IMR-90 (cell line): ENCODE data around the gene CHL1. TPM values are rescaled to one million over a fixed set of nuclear protein-coding genes. Genes with fewer than 3 reads are reported as not detected.

ENCODE experiments used
- ATAC-seq: fragments of 200-7000 bp; cut with Tn5 transposase; 2 replicates; pipeline ENCODE4 v1.9.1; 2020; ENCODE audit warnings: low read depth, mild to moderate bottlenecking, moderate library complexity
- BruUV-seq: library from RNA; stranded (reverse); fragments of 400-500 nt; replicated peaks from 2 replicates; lab custom pipeline; 2021; lab: Mats Ljungman, UMichigan
- CTCF ChIA-PET: fragments of 300-600 bp; formaldehyde crosslinking; extraction: SDS; loops from one replicate; lab custom pipeline; 2021; ENCODE audit warnings: antibody characterized with exemption; lab: Yijun Ruan, JAX
- POLR2A ChIA-PET: fragments of 300-600 bp; sonication (Branson Sonifier 250); formaldehyde crosslinking; loops from one replicate; lab custom pipeline; 2022; ENCODE audit warnings: antibody characterized with exemption; ENCODE audit not compliant: unreplicated experiment; lab: Charles Lee
- DNase-seq: peaks from one replicate; pipeline ENCODE4 v3.0.0; 2013
- H2AFZ ChIP-seq: replicated peaks from 2 replicates; pipeline ENCODE3; 2013; ENCODE audit warnings: low read length, mild to moderate bottlenecking; ENCODE audit not compliant: poor library complexity
- H2AK5ac ChIP-seq: 2 replicates; pipeline ENCODE4 v1.6.1; 2013; ENCODE audit warnings: low read depth, low read length, inconsistent platforms
- H2AK9ac ChIP-seq: replicated peaks from 2 replicates; pipeline ENCODE3; 2013; ENCODE audit warnings: mild to moderate bottlenecking, low read depth, low read length, moderate library complexity; ENCODE audit not compliant: poor library complexity
- H2BK120ac ChIP-seq: 2 replicates; pipeline ENCODE4 v1.6.1; 2013; ENCODE audit warnings: low read depth, low read length, inconsistent platforms
- H2BK15ac ChIP-seq: 3 replicates; pipeline ENCODE4 v1.6.1; 2013; ENCODE audit warnings: low read depth, low read length, inconsistent platforms
- H2BK20ac ChIP-seq: 2 replicates; pipeline ENCODE4 v1.6.1; 2013; ENCODE audit warnings: low read depth, mild to moderate bottlenecking, inconsistent platforms, low read length, moderate library complexity
- H2BK5ac ChIP-seq: 2 replicates; pipeline ENCODE4 v1.6.1; 2013; ENCODE audit warnings: mild to moderate bottlenecking, low read depth, low read length, inconsistent platforms; ENCODE audit not compliant: poor library complexity, severe bottlenecking
- H3K14ac ChIP-seq: replicated peaks from 2 replicates; pipeline ENCODE4 v1.6.1; 2013; ENCODE audit warnings: low read depth, low read length, inconsistent platforms
- H3K18ac ChIP-seq: 2 replicates; pipeline ENCODE4 v1.6.1; 2013; ENCODE audit warnings: low read depth, low read length, control low read depth
- H3K23ac ChIP-seq: 2 replicates; pipeline ENCODE4 v1.6.1; 2013; ENCODE audit warnings: low read depth, low read length, inconsistent platforms
- H3K27ac ChIP-seq: 2 replicates; pipeline ENCODE4 v1.5.1; 2013; ENCODE audit warnings: mild to moderate bottlenecking, control low read depth, low read length; ENCODE audit not compliant: insufficient read depth
- H3K27me3 ChIP-seq: 2 replicates; pipeline ENCODE4 v1.6.1; 2013; ENCODE audit warnings: low read length; ENCODE audit not compliant: control insufficient read depth, insufficient read depth
- H3K36me3 ChIP-seq: 2 replicates; pipeline ENCODE4 v1.6.1; 2013; ENCODE audit warnings: low read length, mixed read lengths; ENCODE audit not compliant: control insufficient read depth, insufficient read depth
- H3K4ac ChIP-seq: 2 replicates; pipeline ENCODE4 v1.6.1; 2013; ENCODE audit warnings: low read depth, low read length, inconsistent platforms
- H3K4me1 ChIP-seq: 2 replicates; pipeline ENCODE4 v1.6.1; 2013; ENCODE audit warnings: low read length, mixed read lengths; ENCODE audit not compliant: control insufficient read depth, insufficient read depth
- H3K4me2 ChIP-seq: 2 replicates; pipeline ENCODE4 v1.6.1; 2013; ENCODE audit warnings: low read depth, mild to moderate bottlenecking, control low read depth, low read length, moderate library complexity
- H3K4me3 ChIP-seq: 2 replicates; pipeline ENCODE4 v1.5.1; 2013; ENCODE audit warnings: low read depth, mild to moderate bottlenecking, control low read depth, low read length, moderate library complexity; ENCODE audit not compliant: insufficient read depth
- H3K56ac ChIP-seq: 2 replicates; pipeline ENCODE4 v1.6.1; 2013; ENCODE audit warnings: low read length, inconsistent platforms; ENCODE audit not compliant: insufficient read depth; ENCODE audit errors: extremely low read depth
- H3K79me1 ChIP-seq, 2 experiments: 2 replicates each; pipeline ENCODE4 v1.6.1; 2013; ENCODE audit warnings: low read length in 2 of 2, inconsistent platforms in 1 of 2, low read depth in 1 of 2
- H3K9ac ChIP-seq: 2 replicates; pipeline ENCODE4 v1.6.1; 2013; ENCODE audit warnings: low read depth, low read length, control low read depth
- H3K9me1 ChIP-seq: 2 replicates; pipeline ENCODE4 v1.6.1; 2013; ENCODE audit warnings: low read length, inconsistent platforms; ENCODE audit not compliant: insufficient read depth
- H3K9me3 ChIP-seq: 2 replicates; pipeline ENCODE4 v1.6.1; 2013; ENCODE audit warnings: low read length; ENCODE audit not compliant: control insufficient read depth, insufficient read depth
- H4K20me1 ChIP-seq: 2 replicates; pipeline ENCODE4 v1.6.1; 2013; ENCODE audit warnings: low read length, inconsistent platforms; ENCODE audit not compliant: insufficient read depth
- H4K5ac ChIP-seq: 2 replicates; pipeline ENCODE4 v1.6.1; 2013; ENCODE audit warnings: mild to moderate bottlenecking, low read depth, low read length, control low read depth
- H4K8ac ChIP-seq, 2 experiments: 2 replicates each; pipeline ENCODE4 v1.6.1; 2013; ENCODE audit warnings: low read depth in 2 of 2, low read length in 2 of 2, control low read depth in 1 of 2, inconsistent platforms in 1 of 2
- H4K91ac ChIP-seq: 2 replicates; pipeline ENCODE4 v1.6.1; 2013; ENCODE audit warnings: low read depth, low read length, inconsistent platforms; ENCODE audit not compliant: insufficient read depth
- BHLHE40 ChIP-seq: fragments of 150-350 bp; IDR thresholded peaks from 2 replicates; pipeline ENCODE4 v1.6.1; 2016; ENCODE audit warnings: mild to moderate bottlenecking, low read depth, low read length
- CHD1 ChIP-seq: IDR thresholded peaks from 2 replicates; pipeline ENCODE4 v1.6.1; 2012; ENCODE audit warnings: low read depth, low read length, improper control_type of control experiment
- ELK1 ChIP-seq: fragments of 150-350 bp; IDR thresholded peaks from 2 replicates; pipeline ENCODE4 v1.6.1; 2016; ENCODE audit warnings: low read depth, mild to moderate bottlenecking, low read length, moderate library complexity, borderline replicate concordance
- FOS ChIP-seq: fragments of 150-350 bp; IDR thresholded peaks from 2 replicates; pipeline ENCODE4 v1.6.1; 2016; ENCODE audit warnings: low read depth, low read length
- MAFK ChIP-seq: IDR thresholded peaks from 2 replicates; pipeline ENCODE4 v1.6.1; 2012; ENCODE audit warnings: low read depth, low read length, improper control_type of control experiment
- MAZ ChIP-seq: IDR thresholded peaks from 2 replicates; pipeline ENCODE4 v1.6.1; 2012; ENCODE audit warnings: low read depth, mild to moderate bottlenecking, low read length, improper control_type of control experiment, moderate library complexity, borderline replicate concordance
- MXI1 ChIP-seq: IDR thresholded peaks from 2 replicates; pipeline ENCODE4 v1.6.1; 2012; ENCODE audit warnings: low read depth, mild to moderate bottlenecking, low read length, moderate library complexity, borderline replicate concordance
- NFE2L2 ChIP-seq: fragments of 150-350 bp; IDR thresholded peaks from 2 replicates; pipeline ENCODE4 v1.6.1; 2016; ENCODE audit warnings: low read depth, mild to moderate bottlenecking, low read length
- POLR2A ChIP-seq: IDR thresholded peaks from 2 replicates; pipeline ENCODE4 v1.6.1; 2012; ENCODE audit warnings: mild to moderate bottlenecking, low read depth, low read length
- RAD21 ChIP-seq: IDR thresholded peaks from 2 replicates; pipeline ENCODE4 v1.6.1; 2012; ENCODE audit warnings: low read length, improper control_type of control experiment
- RFX5 ChIP-seq: IDR thresholded peaks from 2 replicates; pipeline ENCODE4 v1.8.0; 2012; ENCODE audit warnings: low read depth, mild to moderate bottlenecking, low read length, moderate library complexity
- SMC3 ChIP-seq: fragments of 150-350 bp; IDR thresholded peaks from 2 replicates; pipeline ENCODE4 v1.6.1; 2016; ENCODE audit warnings: low read depth, mild to moderate bottlenecking, antibody characterized with exemption, low read length, moderate library complexity
- WGBS, 2 experiments: methylation state at CpG; one replicate each; pipeline versions ENCODE4 v1.1.5 to v1.1.7; 2013; ENCODE audit warnings: missing lambda C conversion rate in 2 of 2; ENCODE audit not compliant: insufficient read length in 1 of 2; ENCODE audit errors: extremely low coverage in 2 of 2; 5-methylcytosine and 5-hydroxymethylcytosine counted together
- dilution Hi-C: fragments of 300-500 bp; cut with HindIII; formaldehyde crosslinking; loops from one replicate; pipeline ENCODE4 v1.14.3; 2018; ENCODE audit warnings: low sequenced_read_pairs; ENCODE audit not compliant: unreplicated experiment
- in situ Hi-C: fragments of 300-500 bp; cut with MboI; formaldehyde crosslinking; loops from 3 replicates; pipeline ENCODE4 v1.14.3; 2019; ENCODE audit warnings: low sequenced_read_pairs, inconsistent platforms, mixed read lengths
- intact Hi-C: fragments of 100-400 bp; cut with micrococcal nuclease; formaldehyde crosslinking; loops from 2 replicates; pipeline ENCODE4 v1.10.0; 2022
- polyA plus RNA-seq, 3 experiments: library from polyadenylated mRNA; depleted of rRNA; stranded (reverse); fragments of >200 nt; gene quantifications; 2 replicates each; pipeline ENCODE4 v1.2.3, GENCODE V29; 2012; ENCODE audit warnings: low replicate concordance in 1 of 3
- total RNA-seq: library from RNA; depleted of rRNA; stranded (reverse); fragments of >200 nt; gene quantifications from 2 replicates; pipeline ENCODE4 v1.2.3, GENCODE V29; 2012

The CHL1 gene
- total and polyA plus RNA-seq, 2 of the 4 experiments (the other 2 are of a cell fraction) = 0.38 to 1.6 TPM

GRCh38 chr3:436053-436452 is 239.5 kb downstream of the CHL1 start:
- ChIA-PET POLR2A (no interaction called here), CTCF (no interaction called here)
- H3K14ac ChIP-seq = no peak overlapping the region
- H3K9me3 ChIP-seq = no peaks in the 10 kb centered on the region
- dilution Hi-C loops (no loop called here), intact Hi-C loops (no loop called here), in situ Hi-C loops (no loop called here)
- no peak for DNase-seq
- H4K8ac ChIP-seq = no peak overlapping the region
- H3K4me2 ChIP-seq = no peak overlapping the region
- H4K20me1 ChIP-seq = no peaks in the 10 kb centered on the region
- no peaks in the 10 kb centered on the region for H3K9me1 ChIP-seq
- no peaks in the 10 kb centered on the region for H3K36me3 ChIP-seq
- no peak overlapping the region for H4K5ac ChIP-seq
- H2AK9ac ChIP-seq = no peak overlapping the region
- H4K91ac ChIP-seq = no peak overlapping the region
- no peak overlapping the region for H2BK20ac ChIP-seq
- H2AFZ ChIP-seq = no peak overlapping the region
- no peak overlapping the region for H3K27ac ChIP-seq
- H2AK5ac ChIP-seq = no peak overlapping the region
- no peak overlapping the region for H2BK15ac ChIP-seq
- H3K4me1 ChIP-seq = no peaks in the 10 kb centered on the region
- H3K4ac ChIP-seq = no peak overlapping the region
- no peak overlapping the region for H2BK5ac ChIP-seq
- no peak overlapping the region for H3K9ac ChIP-seq
- BruUV-seq = no TSS peak
- H3K56ac ChIP-seq = no peak overlapping the region
- no peak overlapping the region for H3K18ac ChIP-seq
- H3K79me1 ChIP-seq = no peaks in the 10 kb centered on the region
- no peak overlapping the region for H2BK120ac ChIP-seq
- no peak overlapping the region for H3K4me3 ChIP-seq
- ATAC-seq = no peak
- no CpG with 5 or more reads among the region's 2 CpGs for WGBS, 2 experiments
- H3K27me3 ChIP-seq = no peaks in the 10 kb centered on the region
- H3K23ac ChIP-seq = no peak overlapping the region
- TF ChIP-seq RAD21 = no peak
- TF ChIP-seq MAFK = no peak
- TF ChIP-seq ELK1 = no peak
- TF ChIP-seq FOS = no peak
- TF ChIP-seq RFX5 = no peak
- no peak for TF ChIP-seq NFE2L2
- no peak for TF ChIP-seq BHLHE40
- no peak for TF ChIP-seq MAZ
- no peak for TF ChIP-seq POLR2A
- no peak for TF ChIP-seq MXI1
- no peak for TF ChIP-seq SMC3
- TF ChIP-seq CHD1 = no peak
